GM23338 (cell line): ENCODE data around the gene ABR.

Source experiments
- CREB1 ChIP-seq: fragments of 250-450 bp; sonication (Bioruptor Pico); IDR thresholded peaks from 2 replicates; pipeline ENCODE4 v1.5.0; 2020; ENCODE audit warnings: low read depth, mild to moderate bottlenecking, moderate library complexity
- CTCF ChIP-seq, 2 experiments: fragments of 200-600 bp in 1 of 2; sonication (generic) in 1 of 2; conservative IDR thresholded peaks; 2 replicates each; pipeline versions ENCODE4 v1.5.1 to v1.6.1; 2016 to 2017; ENCODE audit warnings: antibody characterized with exemption in 2 of 2, low read depth in 2 of 2, mild to moderate bottlenecking in 2 of 2, moderate library complexity in 1 of 2
- ETS1 ChIP-seq: IDR thresholded peaks from 2 replicates; pipeline ENCODE4 v1.6.1; 2016; ENCODE audit warnings: antibody characterized with exemption
- EZH2 ChIP-seq: fragments of 200-600 bp; sonication (generic); IDR thresholded peaks from one replicate; pipeline ENCODE4 v1.8.0; 2017; ENCODE audit warnings: antibody characterized with exemption, mild to moderate bottlenecking, low read depth; ENCODE audit not compliant: unreplicated experiment
- EZH2phosphoT487 ChIP-seq: fragments of 200-600 bp; sonication (generic); IDR thresholded peaks from one replicate; pipeline ENCODE4 v1.8.1; 2018; ENCODE audit warnings: antibody characterized with exemption; ENCODE audit not compliant: unreplicated experiment
- JUNB ChIP-seq: IDR thresholded peaks from one replicate; pipeline ENCODE4 v1.6.1; 2016; ENCODE audit warnings: antibody characterized with exemption; ENCODE audit not compliant: unreplicated experiment
- NANOG ChIP-seq: IDR thresholded peaks from 2 replicates; pipeline ENCODE4 v1.6.1; 2016; ENCODE audit warnings: antibody characterized with exemption, borderline replicate concordance
- POLR2AphosphoS5 ChIP-seq: IDR thresholded peaks from 2 replicates; pipeline ENCODE4 v1.6.1; 2016; ENCODE audit warnings: antibody characterized with exemption, low read depth
- REST ChIP-seq: IDR thresholded peaks from one replicate; pipeline ENCODE4 v1.6.1; 2018; ENCODE audit warnings: antibody characterized with exemption; ENCODE audit not compliant: unreplicated experiment
- STAT1 ChIP-seq: IDR thresholded peaks from one replicate; pipeline ENCODE4 v1.6.1; 2016; ENCODE audit warnings: antibody characterized with exemption; ENCODE audit not compliant: unreplicated experiment
- ZNF114 ChIP-seq: fragments of 250-450 bp; sonication (Bioruptor Pico); IDR thresholded peaks from 2 replicates; pipeline ENCODE4 v1.5.0; 2020; ENCODE audit warnings: mild to moderate bottlenecking, moderate library complexity
- ZNF462 ChIP-seq: fragments of 250-450 bp; sonication (Bioruptor Pico); IDR thresholded peaks from 2 replicates; pipeline ENCODE4 v1.5.0; 2020; ENCODE audit warnings: mild to moderate bottlenecking, moderate library complexity

GRCh38 chr17:1203111-1203966, 23.6 kb upstream of the ABR start:
- TF ChIP-seq REST, result no peak
- TF ChIP-seq CTCF (conservative IDR thresholded peaks at IDR 0.05; ENCODE audit: low read depth in 2 of 2), result no peak
- peak; percentile 60 for TF ChIP-seq POLR2AphosphoS5
- no peak for TF ChIP-seq EZH2
- TF ChIP-seq CREB1 (CRISPR knock-in tag), result no peak
- no peak for TF ChIP-seq ZNF462 (CRISPR knock-in tag)
- TF ChIP-seq EZH2phosphoT487, result no peak
- no peak for TF ChIP-seq ZNF114 (CRISPR knock-in tag)
- TF ChIP-seq JUNB, result no peak
- TF ChIP-seq NANOG, result no peak
- TF ChIP-seq STAT1, result no peak
- TF ChIP-seq ETS1, result no peak
